ENCODE results near the gene ZFP36L1.

ZFP36L1 gene, protein sequence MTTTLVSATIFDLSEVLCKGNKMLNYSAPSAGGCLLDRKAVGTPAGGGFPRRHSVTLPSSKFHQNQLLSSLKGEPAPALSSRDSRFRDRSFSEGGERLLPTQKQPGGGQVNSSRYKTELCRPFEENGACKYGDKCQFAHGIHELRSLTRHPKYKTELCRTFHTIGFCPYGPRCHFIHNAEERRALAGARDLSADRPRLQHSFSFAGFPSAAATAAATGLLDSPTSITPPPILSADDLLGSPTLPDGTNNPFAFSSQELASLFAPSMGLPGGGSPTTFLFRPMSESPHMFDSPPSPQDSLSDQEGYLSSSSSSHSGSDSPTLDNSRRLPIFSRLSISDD

DNA sequence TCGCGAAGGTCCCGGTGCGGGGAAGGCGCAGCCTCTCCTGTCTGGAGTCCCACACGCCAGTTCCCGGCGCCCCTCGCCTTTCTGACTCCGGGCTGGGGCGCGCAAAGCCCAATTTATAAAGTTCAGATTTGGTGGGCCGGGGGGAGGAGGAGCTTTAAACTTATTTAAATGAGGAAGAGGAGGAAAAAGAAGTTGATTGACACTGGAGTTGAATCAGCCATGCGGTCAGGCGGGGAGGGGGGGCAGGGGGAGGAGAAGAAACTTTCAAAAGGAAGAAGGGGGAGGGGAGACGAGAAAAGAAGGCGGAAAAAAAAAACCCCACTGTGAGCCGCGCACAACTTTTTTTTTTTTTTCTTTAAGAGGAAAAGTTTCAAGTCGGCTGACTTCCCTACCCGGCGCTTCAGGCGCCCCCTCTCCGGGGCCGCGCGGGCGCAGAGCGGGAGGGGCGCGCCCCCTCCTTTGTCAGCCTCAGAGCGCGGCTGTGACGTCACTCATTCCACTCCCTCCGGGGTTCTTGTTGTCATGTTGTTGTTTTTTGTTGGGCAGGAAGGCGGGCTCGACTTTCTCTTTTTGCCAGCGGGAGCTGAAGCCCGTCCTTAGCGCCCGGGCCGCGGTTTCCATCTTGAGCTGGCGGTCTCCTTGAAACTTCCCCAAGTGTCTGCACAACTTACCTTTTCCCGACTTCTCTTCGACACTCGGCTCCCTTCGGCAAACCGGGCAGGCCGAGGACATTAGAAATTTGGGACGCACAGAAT lies at the start of gene ZFP36L1:
Gene ZFP36L1, minus strand, starts transcription at position 89 of the 755 bp plus-strand sequence. CDS start 129 bp downstream, outside the sequence.
- Histone ChIP-seq H3K36me3 (ENCODE audit: control insufficient read depth, insufficient read depth, low read length) (peaks cover 30% of the 10 kb centered on the region), H3K4me1 (ENCODE audit: control insufficient read depth, insufficient read depth, low read length) (peaks cover 30% of the 10 kb centered on the region), H3K9me3 (ENCODE audit: control insufficient read depth, insufficient read depth, low read length) (no peaks in the 10 kb centered on the region), H3K27me3 (ENCODE audit: control insufficient read depth, insufficient read depth, low read length) (no peaks in the 10 kb centered on the region), H3K9ac (ENCODE audit: low read depth, low read length) (peak within 1 kb of the TSS; percentile 92), H3K27ac (ENCODE audit: low read depth, low read length) (peak within 1 kb of the TSS; percentile 100), H3K4me3 (ENCODE audit: low read depth, low read length) (peak within 1 kb of the TSS; percentile 97)

DNA sequence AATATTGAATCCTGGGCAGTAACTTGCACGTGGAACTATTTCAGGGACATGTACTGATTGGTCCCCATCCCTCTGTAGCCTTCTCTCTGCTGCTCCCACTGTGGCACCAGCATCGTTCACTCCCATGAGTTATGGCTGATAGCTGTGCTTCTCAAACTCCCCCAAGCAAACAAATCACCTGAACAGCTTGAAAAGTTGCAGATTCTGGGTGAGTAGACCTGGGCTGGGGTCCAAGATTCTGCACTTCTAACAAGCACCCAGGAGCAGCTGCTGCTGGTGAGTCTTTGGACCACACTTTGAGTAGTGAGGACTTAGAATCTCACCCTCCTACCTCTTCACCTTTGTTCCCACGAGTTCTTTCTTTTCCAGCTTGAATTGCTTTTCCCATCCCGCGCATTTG lies 49.4 kb upstream of the ZFP36L1 start:
- Histone ChIP-seq H3K4me1 (ENCODE audit: control insufficient read depth, insufficient read depth, low read length) (no peaks in the 10 kb centered on the region), H3K27me3 (ENCODE audit: control insufficient read depth, insufficient read depth, low read length) (no peaks in the 10 kb centered on the region), H3K9ac (ENCODE audit: low read depth, low read length) (no peak overlapping the region), H3K27ac (ENCODE audit: low read depth, low read length) (no peak overlapping the region), H3K36me3 (ENCODE audit: control insufficient read depth, insufficient read depth, low read length) (no peaks in the 10 kb centered on the region), H3K4me3 (ENCODE audit: low read depth, low read length) (no peak overlapping the region), H3K9me3 (ENCODE audit: control insufficient read depth, insufficient read depth, low read length) (no peaks in the 10 kb centered on the region)

DNA sequence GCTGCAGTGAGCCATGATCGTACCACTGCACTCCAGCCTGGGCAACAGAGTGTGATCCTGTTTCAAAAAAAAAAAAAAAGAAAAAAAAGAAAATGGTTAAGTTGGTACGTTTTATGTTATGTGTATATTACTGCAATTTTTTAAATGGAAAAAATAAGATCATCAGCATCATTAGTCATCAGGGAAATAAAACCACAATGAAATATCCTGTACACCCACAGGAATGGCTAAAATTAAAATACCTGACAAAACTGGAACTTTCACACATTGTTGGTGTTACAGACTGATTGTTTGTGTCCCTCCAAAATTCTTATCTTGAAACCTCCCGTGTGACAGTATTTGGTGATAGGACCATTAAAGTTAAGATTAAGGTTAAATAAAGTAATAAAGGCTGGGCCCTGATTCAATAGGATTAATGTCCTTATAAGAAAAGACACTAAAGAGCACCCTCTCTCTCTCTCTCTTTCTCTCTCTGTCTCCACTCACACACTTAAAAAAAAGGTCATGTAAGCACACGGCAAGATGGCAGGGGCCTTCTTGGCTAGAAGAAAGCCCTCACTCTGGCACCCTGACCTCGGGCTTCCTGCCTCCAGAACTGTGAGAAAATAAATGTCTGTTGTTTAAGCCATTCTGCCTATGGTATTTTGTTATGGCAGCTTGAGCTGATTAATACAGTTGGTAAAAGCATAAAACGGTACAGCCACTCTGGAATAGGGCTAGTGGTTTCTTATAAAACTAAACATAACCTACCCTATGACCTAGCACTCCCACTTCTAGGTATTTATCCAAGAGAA lies 48.3 kb upstream of the ZFP36L1 start:
- H3K9ac ChIP-seq (ENCODE audit: low read depth, low read length), result no peak overlapping the region
- H3K27me3 ChIP-seq (ENCODE audit: control insufficient read depth, insufficient read depth, low read length), result no peaks in the 10 kb centered on the region
- H3K9me3 ChIP-seq (ENCODE audit: control insufficient read depth, insufficient read depth, low read length), result no peaks in the 10 kb centered on the region; the same call in 1 of the 2 replicates
- no peaks in the 10 kb centered on the region for H3K36me3 ChIP-seq (ENCODE audit: control insufficient read depth, insufficient read depth, low read length)
- H3K4me3 ChIP-seq (ENCODE audit: low read depth, low read length), result no peak overlapping the region
- no peak overlapping the region for H3K27ac ChIP-seq (ENCODE audit: low read depth, low read length)
- H3K4me1 ChIP-seq (ENCODE audit: control insufficient read depth, insufficient read depth, low read length), result no peaks in the 10 kb centered on the region

DNA sequence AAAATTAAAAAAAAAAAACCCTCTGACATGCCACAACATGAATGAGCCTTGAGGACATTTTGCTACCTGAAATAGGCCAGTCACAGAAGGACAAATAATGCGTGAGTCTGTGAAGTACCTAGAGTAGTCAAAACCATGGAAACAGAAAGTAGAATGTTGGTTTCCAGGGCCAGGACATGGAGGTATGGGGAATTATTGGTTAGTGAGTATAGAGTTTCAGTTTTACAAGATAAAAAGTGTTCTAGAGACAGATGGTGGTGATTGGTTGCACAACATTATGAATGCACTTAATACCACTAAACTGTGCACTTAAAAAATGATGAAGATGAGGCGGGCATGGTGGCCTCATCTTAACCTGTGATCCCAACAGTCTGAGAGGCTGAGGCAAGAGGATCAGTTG lies 47.6 kb upstream of the ZFP36L1 start:
- H3K9me3 ChIP-seq (ENCODE audit: control insufficient read depth, insufficient read depth, low read length), result no peaks in the 10 kb centered on the region; the same call in 1 of the 2 replicates
- no peak overlapping the region for H3K9ac ChIP-seq (ENCODE audit: low read depth, low read length)
- no peaks in the 10 kb centered on the region for H3K27me3 ChIP-seq (ENCODE audit: control insufficient read depth, insufficient read depth, low read length)
- H3K4me1 ChIP-seq (ENCODE audit: control insufficient read depth, insufficient read depth, low read length), result no peaks in the 10 kb centered on the region
- H3K36me3 ChIP-seq (ENCODE audit: control insufficient read depth, insufficient read depth, low read length), result no peaks in the 10 kb centered on the region
- no peak overlapping the region for H3K4me3 ChIP-seq (ENCODE audit: low read depth, low read length)
- H3K27ac ChIP-seq (ENCODE audit: low read depth, low read length), result no peak overlapping the region

DNA sequence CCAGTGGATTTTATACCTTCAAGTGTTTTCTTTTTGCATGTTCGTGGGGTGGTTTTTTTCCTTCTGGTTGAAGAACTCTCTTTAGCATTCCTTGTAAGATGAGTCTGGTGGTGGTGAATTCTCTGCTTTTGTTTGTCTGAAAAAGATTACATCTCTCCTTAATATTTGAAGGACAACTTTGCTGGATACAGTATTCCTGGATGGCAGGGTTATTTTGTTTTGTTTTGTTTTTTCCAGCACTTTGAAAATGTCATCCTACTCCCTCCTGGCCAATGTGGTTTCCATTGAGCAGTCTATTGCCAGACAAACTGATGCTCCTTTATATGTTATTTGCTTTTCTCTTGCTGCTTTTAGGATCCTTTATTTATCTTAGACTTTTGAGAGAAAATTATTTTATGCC lies 43.2 kb upstream of the ZFP36L1 start:
- no peaks in the 10 kb centered on the region for H3K27me3 ChIP-seq (ENCODE audit: control insufficient read depth, insufficient read depth, low read length)
- H3K27ac ChIP-seq (ENCODE audit: low read depth, low read length), result no peak overlapping the region
- H3K9ac ChIP-seq (ENCODE audit: low read depth, low read length), result no peak overlapping the region
- no peak overlapping the region for H3K4me3 ChIP-seq (ENCODE audit: low read depth, low read length)
- H3K36me3 ChIP-seq (ENCODE audit: control insufficient read depth, insufficient read depth, low read length), result no peaks in the 10 kb centered on the region
- H3K4me1 ChIP-seq (ENCODE audit: control insufficient read depth, insufficient read depth, low read length), result no peaks in the 10 kb centered on the region
- no peaks in the 10 kb centered on the region; the same call in 1 of the 2 replicates for H3K9me3 ChIP-seq (ENCODE audit: control insufficient read depth, insufficient read depth, low read length)

DNA sequence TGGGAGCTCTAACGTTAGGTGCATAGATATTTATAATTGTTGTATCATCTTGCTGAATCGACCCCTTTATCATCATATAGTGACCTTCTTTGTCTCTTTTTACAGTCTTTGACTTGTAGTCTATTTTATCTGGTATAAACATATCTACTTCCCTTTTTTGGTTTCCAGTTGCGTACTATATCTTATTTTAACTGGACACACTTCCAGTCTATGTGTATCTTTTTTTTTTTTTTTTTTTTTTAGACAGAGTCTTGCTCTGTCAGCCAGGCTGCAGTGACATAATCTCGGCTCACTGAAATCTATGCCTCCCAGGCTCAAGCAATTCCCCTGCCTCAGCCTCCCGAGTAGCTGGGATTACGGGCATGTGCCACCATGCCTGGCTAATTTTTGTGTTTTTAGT lies 41.9 kb upstream of the ZFP36L1 start:
- Histone ChIP-seq H3K27me3 (ENCODE audit: control insufficient read depth, insufficient read depth, low read length) (no peaks in the 10 kb centered on the region), H3K9me3 (ENCODE audit: control insufficient read depth, insufficient read depth, low read length) (no peaks in the 10 kb centered on the region; the same call in 1 of the 2 replicates), H3K4me1 (ENCODE audit: control insufficient read depth, insufficient read depth, low read length) (no peaks in the 10 kb centered on the region), H3K27ac (ENCODE audit: low read depth, low read length) (no peak overlapping the region), H3K4me3 (ENCODE audit: low read depth, low read length) (no peak overlapping the region), H3K36me3 (ENCODE audit: control insufficient read depth, insufficient read depth, low read length) (no peaks in the 10 kb centered on the region), H3K9ac (ENCODE audit: low read depth, low read length) (no peak overlapping the region)

DNA sequence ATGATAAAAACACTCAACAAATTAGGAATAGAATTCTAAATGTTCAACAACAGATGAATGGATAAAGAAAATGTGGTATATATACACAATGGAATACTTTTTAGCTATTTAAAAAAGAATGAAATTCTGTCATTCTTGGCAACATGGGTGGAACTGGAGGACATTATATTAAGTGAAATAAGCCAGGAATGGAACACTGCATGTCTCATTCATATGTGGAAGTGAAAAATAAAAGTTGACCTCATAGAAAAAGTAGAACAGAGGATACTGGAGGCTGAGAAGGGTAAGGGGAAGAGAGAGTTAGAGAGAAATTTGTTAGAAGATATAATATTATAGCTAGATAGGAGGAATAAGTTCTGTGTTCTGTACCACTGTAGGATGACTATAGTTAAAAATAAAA lies 35.8 kb upstream of the ZFP36L1 start:
- H3K4me1 ChIP-seq (ENCODE audit: control insufficient read depth, insufficient read depth, low read length), result no peaks in the 10 kb centered on the region; the same call in 1 of the 2 replicates
- no peaks in the 10 kb centered on the region for H3K36me3 ChIP-seq (ENCODE audit: control insufficient read depth, insufficient read depth, low read length)
- H3K27ac ChIP-seq (ENCODE audit: low read depth, low read length), result no peak overlapping the region
- no peak overlapping the region for H3K9ac ChIP-seq (ENCODE audit: low read depth, low read length)
- H3K4me3 ChIP-seq (ENCODE audit: low read depth, low read length), result no peak overlapping the region
- H3K9me3 ChIP-seq (ENCODE audit: control insufficient read depth, insufficient read depth, low read length), result no peaks in the 10 kb centered on the region
- H3K27me3 ChIP-seq (ENCODE audit: control insufficient read depth, insufficient read depth, low read length), result no peaks in the 10 kb centered on the region

DNA sequence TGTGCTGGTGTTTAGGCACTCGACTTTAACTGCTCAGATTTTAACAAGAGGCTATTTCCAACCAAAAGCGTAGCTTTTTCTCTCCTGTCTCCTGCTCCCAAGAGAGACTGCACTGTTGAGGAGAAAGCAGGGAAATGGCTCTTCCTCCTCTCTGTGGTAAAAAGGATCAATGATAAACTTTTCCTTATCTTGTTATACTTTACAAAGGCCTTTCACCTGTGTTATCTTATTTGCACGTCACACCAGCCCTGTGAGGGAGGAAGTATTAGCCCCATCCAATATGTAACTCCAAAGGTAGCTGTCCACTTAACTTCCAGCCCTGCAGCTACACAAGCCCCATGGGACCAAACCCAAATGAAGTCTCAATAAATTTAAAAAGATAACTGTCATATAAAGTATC lies 32.9 kb upstream of the ZFP36L1 start:
- Histone ChIP-seq H3K9ac (ENCODE audit: low read depth, low read length) (no peak overlapping the region), H3K4me1 (ENCODE audit: control insufficient read depth, insufficient read depth, low read length) (no peaks in the 10 kb centered on the region; the same call in 1 of the 2 replicates), H3K4me3 (ENCODE audit: low read depth, low read length) (no peak overlapping the region), H3K36me3 (ENCODE audit: control insufficient read depth, insufficient read depth, low read length) (no peaks in the 10 kb centered on the region), H3K9me3 (ENCODE audit: control insufficient read depth, insufficient read depth, low read length) (no peaks in the 10 kb centered on the region), H3K27me3 (ENCODE audit: control insufficient read depth, insufficient read depth, low read length) (no peaks in the 10 kb centered on the region), H3K27ac (ENCODE audit: low read depth, low read length) (no peak overlapping the region)

DNA sequence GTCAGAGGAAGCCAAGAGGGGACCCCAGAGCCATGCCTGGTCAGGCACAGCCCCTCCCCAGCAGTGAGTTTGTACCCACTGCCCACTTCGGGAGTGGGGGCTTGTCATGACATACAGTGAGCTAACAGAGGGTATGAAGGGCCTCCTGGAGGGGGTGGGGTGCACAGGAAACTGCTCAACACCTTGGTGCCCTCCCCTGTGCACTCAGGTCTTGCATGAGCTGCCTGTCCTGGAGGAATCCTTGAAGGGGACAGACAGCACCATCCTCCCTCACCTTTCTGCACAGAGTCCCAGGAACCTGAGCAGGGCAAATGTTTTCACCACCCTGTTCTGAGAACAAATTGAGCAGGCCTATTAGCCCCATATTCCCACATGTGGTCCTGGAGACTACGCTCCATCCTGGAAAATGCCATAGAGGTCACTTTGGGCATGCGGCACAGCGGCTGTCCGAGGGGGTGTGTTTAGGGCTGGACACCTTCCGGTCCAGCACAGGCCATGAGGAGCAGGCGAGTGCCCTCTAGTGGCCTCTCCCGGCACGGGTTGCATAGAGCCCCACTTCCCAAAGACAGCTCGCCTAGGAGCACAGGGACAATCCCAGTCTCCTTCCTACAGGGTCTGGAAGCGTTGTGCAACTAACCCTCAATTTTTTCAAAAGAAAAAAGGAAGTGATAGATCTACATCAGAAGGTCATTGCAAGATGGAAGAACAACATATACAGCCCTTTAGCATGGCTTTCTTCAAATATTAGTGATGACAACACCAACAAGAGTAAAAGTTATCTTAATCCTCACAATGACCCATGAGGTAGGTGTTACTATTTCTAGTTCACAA lies 31.9 kb upstream of the ZFP36L1 start:
- Histone ChIP-seq H3K4me3 (ENCODE audit: low read depth, low read length) (no peak overlapping the region), H3K9ac (ENCODE audit: low read depth, low read length) (no peak overlapping the region), H3K27me3 (ENCODE audit: control insufficient read depth, insufficient read depth, low read length) (no peaks in the 10 kb centered on the region), H3K36me3 (ENCODE audit: control insufficient read depth, insufficient read depth, low read length) (no peaks in the 10 kb centered on the region), H3K9me3 (ENCODE audit: control insufficient read depth, insufficient read depth, low read length) (no peaks in the 10 kb centered on the region), H3K4me1 (ENCODE audit: control insufficient read depth, insufficient read depth, low read length) (peaks cover 3% of the 10 kb centered on the region), H3K27ac (ENCODE audit: low read depth, low read length) (no peak overlapping the region)

DNA sequence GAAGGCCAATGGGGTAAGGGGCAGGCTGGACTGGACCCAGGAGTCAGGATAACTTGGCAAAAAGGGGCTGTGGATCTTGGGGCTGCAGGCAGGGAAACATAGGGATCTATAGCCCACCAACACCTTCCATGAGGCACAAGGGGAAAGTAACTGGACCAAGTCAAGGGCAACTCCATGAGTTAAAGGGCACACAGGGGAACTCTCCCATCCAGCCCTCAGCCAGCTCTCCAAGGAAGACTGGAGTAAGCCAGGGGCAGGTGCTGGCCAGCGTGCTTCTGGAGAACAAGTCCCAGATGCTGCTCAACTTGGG lies 31.3 kb upstream of the ZFP36L1 start:
- no peak overlapping the region for H3K9ac ChIP-seq (ENCODE audit: low read depth, low read length)
- no peaks in the 10 kb centered on the region for H3K36me3 ChIP-seq (ENCODE audit: control insufficient read depth, insufficient read depth, low read length)
- H3K27ac ChIP-seq (ENCODE audit: low read depth, low read length), result no peak overlapping the region
- no peaks in the 10 kb centered on the region for H3K27me3 ChIP-seq (ENCODE audit: control insufficient read depth, insufficient read depth, low read length)
- H3K4me1 ChIP-seq (ENCODE audit: control insufficient read depth, insufficient read depth, low read length), result peaks cover 9% of the 10 kb centered on the region
- H3K4me3 ChIP-seq (ENCODE audit: low read depth, low read length), result no peak overlapping the region
- H3K9me3 ChIP-seq (ENCODE audit: control insufficient read depth, insufficient read depth, low read length), result no peaks in the 10 kb centered on the region
